GM10248 (cell line): ENCODE results near the gene SNU13.

Experiments used
- CTCF ChIA-PET: fragments of 300-600 bp; sonication (Branson Sonifier 250); formaldehyde crosslinking; extraction: SDS; loops from one replicate; lab custom pipeline; 2021; ENCODE audit warnings: antibody characterized with exemption; lab: Yijun Ruan, JAX
- POLR2A ChIA-PET: fragments of 350-650 bp; sonication (Branson Sonifier 250); formaldehyde crosslinking; extraction: SDS; loops from one replicate; lab custom pipeline; 2020; ENCODE audit warnings: antibody characterized with exemption; lab: Yijun Ruan, JAX
- DNase-seq: peaks from one replicate; pipeline ENCODE4 v3.0.0; 2012; ENCODE audit errors: extremely low spot score
- TF ChIP-seq, protein P1 (sequence below): IDR thresholded peaks from 2 replicates; pipeline ENCODE4 v1.5.1; 2012; ENCODE audit warnings: mild to moderate bottlenecking, low read depth; ENCODE audit errors: extremely low read depth, missing control alignments, control extremely low read depth

SNU13 gene

DNA sequence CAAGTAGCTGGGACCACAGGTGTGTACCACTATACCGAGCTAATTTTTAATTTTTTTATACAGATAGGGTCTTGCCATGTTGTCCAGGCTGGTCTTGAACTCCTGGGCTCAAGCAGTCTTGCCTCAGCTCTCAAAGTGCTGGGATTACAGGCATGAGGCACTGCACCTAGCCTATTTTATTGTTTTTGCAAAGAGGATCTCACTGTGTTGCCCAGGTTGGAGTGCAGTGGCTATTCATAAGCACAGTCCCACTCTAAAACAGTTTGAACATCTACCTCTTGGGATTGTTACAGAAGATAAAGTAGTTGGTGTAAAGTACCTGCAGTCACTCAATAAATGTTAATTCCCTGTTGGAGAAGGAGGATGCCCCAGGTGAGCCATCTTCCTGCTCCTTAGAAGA lies 38.4 kb downstream of the SNU13 start:
- DNase-seq: no peak
- TF ChIP-seq, protein P1, sequence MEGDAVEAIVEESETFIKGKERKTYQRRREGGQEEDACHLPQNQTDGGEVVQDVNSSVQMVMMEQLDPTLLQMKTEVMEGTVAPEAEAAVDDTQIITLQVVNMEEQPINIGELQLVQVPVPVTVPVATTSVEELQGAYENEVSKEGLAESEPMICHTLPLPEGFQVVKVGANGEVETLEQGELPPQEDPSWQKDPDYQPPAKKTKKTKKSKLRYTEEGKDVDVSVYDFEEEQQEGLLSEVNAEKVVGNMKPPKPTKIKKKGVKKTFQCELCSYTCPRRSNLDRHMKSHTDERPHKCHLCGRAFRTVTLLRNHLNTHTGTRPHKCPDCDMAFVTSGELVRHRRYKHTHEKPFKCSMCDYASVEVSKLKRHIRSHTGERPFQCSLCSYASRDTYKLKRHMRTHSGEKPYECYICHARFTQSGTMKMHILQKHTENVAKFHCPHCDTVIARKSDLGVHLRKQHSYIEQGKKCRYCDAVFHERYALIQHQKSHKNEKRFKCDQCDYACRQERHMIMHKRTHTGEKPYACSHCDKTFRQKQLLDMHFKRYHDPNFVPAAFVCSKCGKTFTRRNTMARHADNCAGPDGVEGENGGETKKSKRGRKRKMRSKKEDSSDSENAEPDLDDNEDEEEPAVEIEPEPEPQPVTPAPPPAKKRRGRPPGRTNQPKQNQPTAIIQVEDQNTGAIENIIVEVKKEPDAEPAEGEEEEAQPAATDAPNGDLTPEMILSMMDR: no peak
- POLR2A ChIA-PET: interaction anchor here (0.6 kb wide), 1 partner anchor 19 kb away, joined by 5 read pairs; no protein-coding TSS in a partner anchor
- CTCF ChIA-PET: interaction anchor here (1.1 to 11.8 kb wide), 2 partner anchors 10 to 15 kb away, joined by 3 to 82 read pairs; no protein-coding TSS in a partner anchor

DNA sequence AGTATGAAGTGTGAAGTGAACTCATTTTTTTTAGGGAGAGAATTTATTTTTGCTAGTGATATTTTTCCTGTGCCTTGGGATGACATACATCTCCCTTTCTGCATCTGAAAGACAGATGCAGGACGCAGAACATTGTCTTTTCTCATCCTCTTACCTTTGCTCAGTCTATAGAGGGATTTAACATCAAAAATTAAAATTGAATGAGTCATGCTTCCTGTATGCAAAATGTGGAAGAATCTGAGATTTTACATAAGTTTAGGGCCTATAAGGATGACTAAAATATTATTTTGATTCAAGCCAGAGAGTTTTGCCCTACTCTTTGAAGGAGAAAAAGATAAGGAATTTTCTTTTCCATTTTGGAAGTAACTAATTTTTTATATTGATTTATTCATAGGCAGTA lies 40.2 kb downstream of the SNU13 start:
- DNase-seq: no peak
- CTCF ChIA-PET: interaction anchor here (1.0 to 11.8 kb wide), 3 partner anchors 11 to 25 kb away, joined by 3 to 82 read pairs (median 3); no protein-coding TSS in a partner anchor
- TF ChIP-seq, protein P1: no peak

DNA sequence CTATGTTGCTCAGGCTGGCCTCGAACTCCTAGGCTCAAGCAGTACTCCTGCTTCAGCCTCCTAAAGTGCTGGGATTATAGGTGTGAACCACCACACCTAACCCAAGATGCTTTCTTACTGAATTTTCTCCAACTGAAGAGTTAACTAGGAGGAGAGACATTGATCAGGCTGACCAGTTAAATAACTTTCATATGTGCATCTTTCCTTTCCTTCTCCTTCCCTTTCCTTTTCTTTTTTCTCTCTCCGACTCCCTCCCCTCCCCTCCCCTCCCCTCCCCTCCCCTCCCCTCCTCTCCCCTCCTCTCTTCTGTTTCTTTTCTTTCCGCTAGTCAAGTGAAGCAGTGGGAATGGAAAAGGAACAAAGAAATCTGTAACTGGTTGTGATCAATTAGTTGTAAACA lies 40.9 kb downstream of the SNU13 start:
- no peak for DNase-seq
- TF ChIP-seq, protein P1: no peak
- CTCF ChIA-PET: interaction anchor here (1.1 to 11.8 kb wide), 3 partner anchors 10 to 26 kb away, joined by 3 to 82 read pairs (median 3); no protein-coding TSS in a partner anchor
- POLR2A ChIA-PET: no interaction called here

More for the DNA sequence above, 40.2 kb downstream of the SNU13 start:
- POLR2A ChIA-PET: no interaction called here

DNA sequence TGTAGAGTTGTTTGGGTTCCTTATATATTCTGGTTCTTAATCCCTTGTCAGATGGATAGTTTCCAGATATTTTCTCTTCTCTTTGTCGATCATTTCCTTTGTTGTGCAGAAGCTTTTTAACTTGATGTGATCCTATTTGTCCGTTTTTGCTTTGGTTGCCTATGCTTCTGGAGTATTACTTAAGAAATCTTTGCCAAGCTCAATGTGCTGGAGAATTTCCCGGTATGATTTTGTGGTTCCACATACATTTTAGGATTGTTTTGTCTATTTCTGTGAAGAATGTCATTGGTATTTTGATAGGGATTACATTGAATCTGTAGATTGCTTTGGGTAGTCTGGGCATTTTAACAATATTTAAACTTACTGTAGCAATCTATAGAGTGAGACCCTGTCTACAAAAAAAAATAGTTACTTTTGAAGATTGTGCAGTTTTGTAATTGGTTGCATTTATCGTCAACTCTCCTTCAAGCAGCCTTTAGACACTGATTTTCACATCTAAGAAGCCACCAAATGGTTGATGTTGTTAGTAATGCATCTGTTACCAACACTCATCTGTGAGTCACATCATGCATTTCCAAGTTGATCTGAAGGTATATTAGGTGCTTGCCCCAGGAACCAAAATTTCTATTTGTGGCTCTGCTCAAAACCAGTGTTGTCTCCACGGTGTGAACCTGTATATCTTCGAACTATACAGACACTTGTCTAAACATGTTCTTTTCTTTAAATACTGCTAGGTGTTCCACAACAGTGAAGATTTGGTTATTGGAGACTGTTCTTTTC lies 46.1 kb downstream of the SNU13 start:
- CTCF ChIA-PET: interaction anchor here (0.8 to 1.3 kb wide), 2 partner anchors 10 to 24 kb away, joined by 3 to 4 read pairs; no protein-coding TSS in a partner anchor
- DNase-seq: no peak
- TF ChIP-seq, protein P1: no peak
- POLR2A ChIA-PET: no interaction called here

DNA sequence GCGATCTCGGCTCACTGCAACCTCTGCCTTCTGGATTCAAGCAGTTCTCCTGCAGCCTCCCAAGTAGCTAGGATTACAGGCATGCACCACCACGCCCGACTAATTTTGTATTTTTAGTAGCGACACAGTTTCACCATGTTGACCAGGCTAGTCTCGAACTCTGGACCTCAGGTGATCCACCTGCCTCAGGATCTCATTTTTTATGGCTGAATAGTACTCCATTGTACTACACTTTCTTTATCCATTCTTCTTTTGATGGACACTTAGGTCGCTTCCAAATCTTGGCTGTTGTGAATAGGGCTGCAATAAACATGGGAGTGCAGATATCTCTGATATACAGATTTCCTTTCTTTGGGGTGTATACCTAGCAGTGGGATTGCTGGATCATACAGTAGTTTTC lies 46.8 kb downstream of the SNU13 start:
- POLR2A ChIA-PET: no interaction called here
- no peak for DNase-seq
- TF ChIP-seq, protein P1: no peak

DNA sequence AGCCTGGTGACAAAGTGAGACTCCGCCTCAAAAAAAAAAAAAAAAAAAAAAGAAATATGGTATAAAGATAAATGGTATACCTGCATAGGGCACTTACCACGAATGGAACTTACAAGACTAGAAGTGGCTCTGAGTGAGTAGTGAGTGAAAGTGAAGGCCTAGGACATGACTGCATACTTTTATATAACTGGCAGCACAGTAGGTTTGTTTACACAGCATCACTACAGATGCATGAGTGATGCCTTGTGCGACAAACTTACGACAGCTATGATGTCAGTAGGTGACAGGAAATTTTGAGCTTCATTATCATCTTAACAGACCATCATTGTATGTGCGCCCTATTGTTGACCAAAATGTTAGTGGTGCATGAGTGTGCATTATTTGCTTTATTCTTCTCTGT lies 49.9 kb downstream of the SNU13 start:
- POLR2A ChIA-PET: interaction anchor here (0.6 kb wide), 1 partner anchor 1056 kb away, joined by 5 read pairs; no protein-coding TSS in a partner anchor
- CTCF ChIA-PET: interaction anchor here (1.4 to 1.5 kb wide), 3 partner anchors 13 to 28 kb away, joined by 3 to 4 read pairs (median 3); no protein-coding TSS in a partner anchor

More for the DNA sequence above, 46.8 kb downstream of the SNU13 start:
- CTCF ChIA-PET: no interaction called here

More for the DNA sequence above, 49.9 kb downstream of the SNU13 start:
- no peak for DNase-seq
- TF ChIP-seq, protein P1: no peak
